Choroid plexus epithelial cell (primary cell): ENCODE data around the gene MEIOSIN.

ENCODE experiments used
- DNase-seq: peaks from one replicate; pipeline ENCODE4 v3.0.0-alpha.2; 2010; ENCODE audit warnings: low read depth
- H3K4me3 ChIP-seq: 2 replicates; pipeline ENCODE4 v1.5.1; 2011; ENCODE audit warnings: low read depth, mild to moderate bottlenecking, control low read depth, low read length, moderate library complexity
- TF ChIP-seq, protein P1 (sequence below): conservative IDR thresholded peaks from 2 replicates; pipeline ENCODE4 v1.5.1; 2011; ENCODE audit warnings: low read depth, mild to moderate bottlenecking, control low read depth, inconsistent platforms, low read length, moderate library complexity

The MEIOSIN gene

DNA sequence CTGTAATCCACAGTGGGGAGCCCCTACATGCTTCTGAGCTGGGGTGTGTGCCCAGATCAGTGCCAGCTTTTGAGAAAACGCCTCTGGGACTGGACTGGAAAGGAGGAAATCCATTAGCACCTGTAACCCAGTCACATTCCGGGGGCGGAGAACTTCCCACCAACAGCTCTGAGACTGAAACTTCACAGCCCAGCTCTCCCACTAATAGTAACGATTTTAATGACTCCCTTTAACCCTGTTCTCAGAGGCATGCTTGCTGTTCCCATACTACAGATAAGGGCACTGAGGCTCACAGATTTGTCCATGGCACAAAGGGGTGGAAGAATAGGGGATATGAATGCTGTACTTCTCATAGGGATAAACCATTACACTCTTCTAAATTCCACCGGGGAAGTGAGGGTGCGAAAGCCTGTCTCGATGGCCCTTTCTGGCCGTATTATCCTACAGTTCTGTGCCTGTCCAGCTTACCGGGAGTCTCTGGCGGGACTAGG lies 3.4 kb upstream of the MEIOSIN start:
- peak overlapping the region; percentile 92 for H3K4me3 ChIP-seq
- TF ChIP-seq, protein P1, sequence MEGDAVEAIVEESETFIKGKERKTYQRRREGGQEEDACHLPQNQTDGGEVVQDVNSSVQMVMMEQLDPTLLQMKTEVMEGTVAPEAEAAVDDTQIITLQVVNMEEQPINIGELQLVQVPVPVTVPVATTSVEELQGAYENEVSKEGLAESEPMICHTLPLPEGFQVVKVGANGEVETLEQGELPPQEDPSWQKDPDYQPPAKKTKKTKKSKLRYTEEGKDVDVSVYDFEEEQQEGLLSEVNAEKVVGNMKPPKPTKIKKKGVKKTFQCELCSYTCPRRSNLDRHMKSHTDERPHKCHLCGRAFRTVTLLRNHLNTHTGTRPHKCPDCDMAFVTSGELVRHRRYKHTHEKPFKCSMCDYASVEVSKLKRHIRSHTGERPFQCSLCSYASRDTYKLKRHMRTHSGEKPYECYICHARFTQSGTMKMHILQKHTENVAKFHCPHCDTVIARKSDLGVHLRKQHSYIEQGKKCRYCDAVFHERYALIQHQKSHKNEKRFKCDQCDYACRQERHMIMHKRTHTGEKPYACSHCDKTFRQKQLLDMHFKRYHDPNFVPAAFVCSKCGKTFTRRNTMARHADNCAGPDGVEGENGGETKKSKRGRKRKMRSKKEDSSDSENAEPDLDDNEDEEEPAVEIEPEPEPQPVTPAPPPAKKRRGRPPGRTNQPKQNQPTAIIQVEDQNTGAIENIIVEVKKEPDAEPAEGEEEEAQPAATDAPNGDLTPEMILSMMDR = no peak
- DNase-seq = peak; percentile 16

DNA sequence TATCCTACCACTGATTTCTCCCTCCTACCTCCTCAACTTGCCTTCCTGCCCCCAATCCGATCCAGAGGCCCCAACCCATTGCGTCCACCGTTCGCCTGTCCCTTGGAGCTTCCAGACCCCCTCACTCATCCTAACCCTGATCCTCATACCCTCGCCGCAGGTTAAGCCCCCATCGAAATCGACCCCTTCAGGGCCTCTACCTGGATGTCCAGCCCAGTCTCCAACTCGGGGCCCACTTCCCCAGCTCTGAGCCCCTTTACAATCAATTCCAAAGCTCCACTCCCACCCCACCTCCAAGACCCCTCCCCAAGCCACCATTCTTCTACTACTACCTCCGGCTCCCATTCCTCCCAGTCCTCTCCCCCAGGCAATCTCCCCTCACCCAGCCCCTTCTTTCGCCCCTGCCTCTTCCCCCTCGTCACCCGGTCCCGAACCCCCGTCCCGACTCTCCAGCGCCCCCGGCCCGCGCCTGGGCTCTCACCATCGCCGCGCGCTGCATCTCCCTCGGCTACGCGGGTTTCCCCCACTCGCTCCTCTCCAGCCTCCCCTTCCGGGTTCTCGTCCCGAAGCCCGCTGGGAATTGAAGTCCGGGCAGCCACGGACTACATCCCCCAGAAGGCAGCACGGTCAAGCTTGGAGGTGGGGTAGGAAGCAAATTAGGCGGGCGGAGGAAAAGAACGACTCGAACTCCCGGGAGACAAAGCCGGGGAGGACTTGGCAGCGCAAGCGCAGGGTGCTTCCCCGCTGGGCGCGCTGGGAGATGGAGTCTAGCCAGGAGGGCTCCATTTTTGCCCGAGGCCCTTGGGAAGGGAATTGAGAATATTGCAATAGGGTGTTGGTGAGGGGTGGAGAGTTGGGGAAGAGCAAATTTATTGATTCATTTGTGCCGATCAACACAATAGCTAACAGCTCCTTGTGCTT lies 2.6 kb upstream of the MEIOSIN start, which contains the start of gene FBXO46:
TSS of gene FBXO46 (minus strand) at position 529 of the 921 bp plus-strand sequence. CDS start 17,401 bp downstream, outside the sequence.
- TF ChIP-seq, protein P1 = peak; percentile 43
- DNase-seq = peak; percentile 99
- H3K4me3 ChIP-seq = peak within 1 kb of the TSS; percentile 92

DNA sequence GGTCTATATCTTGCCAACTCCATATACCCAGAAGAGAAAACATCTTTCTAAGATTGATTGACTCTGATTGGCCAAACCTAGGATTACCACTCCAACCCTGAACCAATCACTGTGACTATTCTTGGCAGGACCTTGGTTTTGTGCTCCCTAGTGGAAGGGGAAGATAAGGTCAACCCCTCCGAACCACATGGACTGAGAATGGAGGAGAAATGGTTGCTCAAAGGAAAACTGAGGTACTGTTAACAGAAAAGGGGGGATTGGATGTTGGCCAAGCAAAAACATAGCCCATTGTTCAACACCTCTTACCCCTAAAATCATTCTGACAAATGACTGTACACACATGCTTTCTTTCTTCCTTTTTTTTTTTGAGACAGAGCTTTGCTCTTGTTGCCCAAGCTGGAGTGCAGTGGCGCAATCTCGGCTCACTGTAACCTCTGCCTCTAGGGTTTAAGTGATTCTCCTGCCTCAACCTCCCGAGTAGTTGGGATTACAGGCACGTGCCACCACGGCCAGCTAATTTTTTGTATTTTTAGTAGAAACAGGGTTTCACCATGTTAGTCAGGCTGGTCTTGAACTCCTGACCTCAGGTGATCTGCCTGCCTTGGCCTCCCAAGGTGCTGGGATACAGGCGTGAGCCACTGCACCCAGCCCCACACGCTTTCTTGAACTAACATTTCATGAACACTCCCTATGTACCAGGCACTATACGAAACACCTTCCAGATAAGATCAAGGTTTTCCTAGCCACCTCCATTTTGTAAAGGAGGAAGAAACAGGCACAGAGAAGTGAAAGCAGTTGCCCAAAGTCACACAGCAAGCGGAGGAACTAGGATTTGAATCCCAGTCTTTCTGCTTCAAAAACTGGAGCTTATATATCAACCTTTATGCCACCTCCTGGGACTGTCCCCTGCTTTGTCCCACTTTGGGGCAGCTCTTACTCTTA lies 6.5 kb downstream of the MEIOSIN start:
- no peak for DNase-seq
- TF ChIP-seq, protein P1 = no peak
- H3K4me3 ChIP-seq = no peak overlapping the region

DNA sequence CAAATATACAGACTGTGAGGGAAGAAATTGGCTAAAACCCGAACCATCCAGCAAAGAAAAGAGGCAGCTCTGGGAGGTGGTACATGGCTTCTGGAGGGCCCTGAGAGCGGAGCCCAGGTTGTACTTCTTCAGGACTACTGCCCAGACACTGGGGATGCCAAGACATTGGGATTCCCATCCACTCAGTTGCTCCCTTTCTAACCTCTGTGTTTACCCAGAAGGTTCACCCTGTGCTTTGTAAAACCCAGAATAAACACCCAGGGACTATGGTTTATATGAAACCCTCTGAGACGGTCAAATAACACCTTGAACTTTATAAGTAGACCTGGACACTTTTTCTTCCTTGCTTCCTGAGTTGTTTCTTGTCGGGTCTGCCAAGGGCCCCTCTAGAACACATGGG lies 9.7 kb downstream of the MEIOSIN start:
- no peak overlapping the region for H3K4me3 ChIP-seq
- TF ChIP-seq, protein P1 = no peak
- DNase-seq = no peak

DNA sequence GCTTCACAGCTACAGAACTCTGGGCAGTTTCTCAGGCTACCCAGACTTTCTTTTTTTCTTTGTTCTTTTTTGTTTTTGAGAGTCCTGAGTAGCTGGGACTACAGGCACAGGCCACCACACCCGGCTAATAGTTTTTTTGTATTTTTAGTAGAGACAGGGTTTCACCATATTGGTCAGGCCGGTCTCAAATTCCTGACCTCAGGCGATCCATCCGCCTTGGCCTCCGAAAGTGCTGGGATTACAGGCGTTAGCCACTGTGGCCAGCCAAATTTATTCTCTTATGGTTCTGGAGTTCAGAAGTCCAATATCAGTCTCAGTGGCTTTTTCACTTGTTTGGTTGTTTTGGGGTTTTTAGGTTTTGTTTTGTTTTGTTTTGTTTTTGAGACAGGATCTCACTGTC lies 12.4 kb downstream of the MEIOSIN start:
- no peak overlapping the region for H3K4me3 ChIP-seq
- DNase-seq = no peak
- TF ChIP-seq, protein P1 = no peak

DNA sequence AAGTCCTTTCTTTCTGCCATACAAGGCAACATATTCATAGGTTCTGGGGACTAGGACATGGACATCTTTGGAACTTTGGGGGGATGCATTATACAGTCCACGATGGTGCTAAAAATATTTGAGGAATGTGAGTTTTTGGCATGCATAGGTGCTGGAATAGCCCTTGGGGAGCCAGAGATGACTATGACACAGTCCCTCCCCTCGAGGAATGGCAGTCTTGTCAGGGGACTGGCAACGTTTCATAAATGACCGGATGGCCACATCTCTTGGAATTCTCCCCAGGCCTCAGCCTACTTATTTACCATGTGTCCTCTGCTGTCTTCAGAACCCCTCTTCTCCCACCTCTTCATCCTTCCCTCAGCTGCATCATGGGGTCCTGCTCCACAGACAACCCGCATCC lies 13.6 kb downstream of the MEIOSIN start:
- no peak for DNase-seq
- TF ChIP-seq, protein P1 = no peak

More for the DNA sequence above, 13.6 kb downstream of the MEIOSIN start:
- H3K4me3 ChIP-seq = no peak overlapping the region
